PFSK-1 (cell line): ENCODE data around the gene RUFY1.

Source experiments
- FOXP2 ChIP-seq: optimal IDR thresholded peaks from 2 replicates; pipeline ENCODE3; 2011; ENCODE audit warnings: borderline replicate concordance, control low read depth, inconsistent platforms; ENCODE audit not compliant: insufficient read depth; ENCODE audit errors: extremely low read length, extremely low read depth
- POLR2AphosphoS5 ChIP-seq: IDR thresholded peaks from 2 replicates; pipeline ENCODE4 v1.6.1; 2012; ENCODE audit warnings: low read depth, mild to moderate bottlenecking, control low read depth, low read length, moderate library complexity
- SIN3A ChIP-seq: IDR thresholded peaks from 2 replicates; pipeline ENCODE4 v1.6.1; 2012; ENCODE audit warnings: mild to moderate bottlenecking, low read length, moderate library complexity, borderline replicate concordance; ENCODE audit not compliant: insufficient read depth
- TAF1 ChIP-seq: IDR thresholded peaks from 2 replicates; pipeline ENCODE4 v1.6.1; 2012; ENCODE audit warnings: low read length, control low read depth, borderline replicate concordance; ENCODE audit not compliant: insufficient read depth
- TF ChIP-seq, protein P1 (sequence below), 2 experiments: IDR thresholded peaks; 2 replicates each; pipeline versions ENCODE4 v1.6.1 to v1.8.0; 2011 to 2012; ENCODE audit warnings: low read depth in 2 of 2, low read length in 2 of 2, control low read depth in 1 of 2, inconsistent platforms in 1 of 2, mild to moderate bottlenecking in 1 of 2, moderate library complexity in 1 of 2; ENCODE audit not compliant: insufficient read depth in 1 of 2

The RUFY1 gene

GRCh38 chr5:179606910-179607159 lies 56.5 kb downstream of the RUFY1 start:
- TF ChIP-seq, protein P1, sequence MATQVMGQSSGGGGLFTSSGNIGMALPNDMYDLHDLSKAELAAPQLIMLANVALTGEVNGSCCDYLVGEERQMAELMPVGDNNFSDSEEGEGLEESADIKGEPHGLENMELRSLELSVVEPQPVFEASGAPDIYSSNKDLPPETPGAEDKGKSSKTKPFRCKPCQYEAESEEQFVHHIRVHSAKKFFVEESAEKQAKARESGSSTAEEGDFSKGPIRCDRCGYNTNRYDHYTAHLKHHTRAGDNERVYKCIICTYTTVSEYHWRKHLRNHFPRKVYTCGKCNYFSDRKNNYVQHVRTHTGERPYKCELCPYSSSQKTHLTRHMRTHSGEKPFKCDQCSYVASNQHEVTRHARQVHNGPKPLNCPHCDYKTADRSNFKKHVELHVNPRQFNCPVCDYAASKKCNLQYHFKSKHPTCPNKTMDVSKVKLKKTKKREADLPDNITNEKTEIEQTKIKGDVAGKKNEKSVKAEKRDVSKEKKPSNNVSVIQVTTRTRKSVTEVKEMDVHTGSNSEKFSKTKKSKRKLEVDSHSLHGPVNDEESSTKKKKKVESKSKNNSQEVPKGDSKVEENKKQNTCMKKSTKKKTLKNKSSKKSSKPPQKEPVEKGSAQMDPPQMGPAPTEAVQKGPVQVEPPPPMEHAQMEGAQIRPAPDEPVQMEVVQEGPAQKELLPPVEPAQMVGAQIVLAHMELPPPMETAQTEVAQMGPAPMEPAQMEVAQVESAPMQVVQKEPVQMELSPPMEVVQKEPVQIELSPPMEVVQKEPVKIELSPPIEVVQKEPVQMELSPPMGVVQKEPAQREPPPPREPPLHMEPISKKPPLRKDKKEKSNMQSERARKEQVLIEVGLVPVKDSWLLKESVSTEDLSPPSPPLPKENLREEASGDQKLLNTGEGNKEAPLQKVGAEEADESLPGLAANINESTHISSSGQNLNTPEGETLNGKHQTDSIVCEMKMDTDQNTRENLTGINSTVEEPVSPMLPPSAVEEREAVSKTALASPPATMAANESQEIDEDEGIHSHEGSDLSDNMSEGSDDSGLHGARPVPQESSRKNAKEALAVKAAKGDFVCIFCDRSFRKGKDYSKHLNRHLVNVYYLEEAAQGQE (IDR thresholded peaks at IDR 0.05; ENCODE audit: insufficient read depth in 1 of 2, low read depth in 2 of 2, low read length in 2 of 2) = no peak
- TF ChIP-seq SIN3A = no peak

- TF ChIP-seq FOXP2 (no peak), POLR2AphosphoS5 (peak; percentile 47; the same call in 1 of the 2 replicates)
These were observed 57.0 kb downstream of the RUFY1 start for GRCh38 chr5:179607160-179607931.

- no peak for TF ChIP-seq TAF1
- TF ChIP-seq FOXP2 = no peak
- TF ChIP-seq POLR2AphosphoS5 = no peak; the same call in 1 of the 2 replicates
- no peak for TF ChIP-seq SIN3A
- TF ChIP-seq, protein P1 (IDR thresholded peaks at IDR 0.05; ENCODE audit: insufficient read depth in 1 of 2, low read depth in 2 of 2, low read length in 2 of 2) = no peak
These were observed 57.8 kb downstream of the RUFY1 start for GRCh38 chr5:179608131-179608581.

DNA sequence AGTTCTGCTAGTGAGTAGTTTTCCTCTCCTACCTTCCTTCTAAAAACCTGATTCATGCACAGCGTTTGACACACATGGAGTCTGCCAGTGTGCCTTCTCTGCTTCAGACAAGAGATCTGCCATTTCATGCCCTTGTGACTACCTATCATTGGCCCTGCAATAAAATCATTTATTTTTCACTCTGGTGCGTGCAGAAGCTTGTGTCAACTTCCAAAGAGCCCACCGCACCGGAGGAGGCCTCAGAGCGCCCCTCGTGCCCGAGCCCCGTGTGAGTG lies 59.4 kb downstream of the RUFY1 start:
- TF ChIP-seq, protein P1 (IDR thresholded peaks at IDR 0.05; ENCODE audit: insufficient read depth in 1 of 2, low read depth in 2 of 2, low read length in 2 of 2) = no peak
- TF ChIP-seq FOXP2 (no peak), POLR2AphosphoS5 (no peak), SIN3A (no peak), TAF1 (no peak)

DNA sequence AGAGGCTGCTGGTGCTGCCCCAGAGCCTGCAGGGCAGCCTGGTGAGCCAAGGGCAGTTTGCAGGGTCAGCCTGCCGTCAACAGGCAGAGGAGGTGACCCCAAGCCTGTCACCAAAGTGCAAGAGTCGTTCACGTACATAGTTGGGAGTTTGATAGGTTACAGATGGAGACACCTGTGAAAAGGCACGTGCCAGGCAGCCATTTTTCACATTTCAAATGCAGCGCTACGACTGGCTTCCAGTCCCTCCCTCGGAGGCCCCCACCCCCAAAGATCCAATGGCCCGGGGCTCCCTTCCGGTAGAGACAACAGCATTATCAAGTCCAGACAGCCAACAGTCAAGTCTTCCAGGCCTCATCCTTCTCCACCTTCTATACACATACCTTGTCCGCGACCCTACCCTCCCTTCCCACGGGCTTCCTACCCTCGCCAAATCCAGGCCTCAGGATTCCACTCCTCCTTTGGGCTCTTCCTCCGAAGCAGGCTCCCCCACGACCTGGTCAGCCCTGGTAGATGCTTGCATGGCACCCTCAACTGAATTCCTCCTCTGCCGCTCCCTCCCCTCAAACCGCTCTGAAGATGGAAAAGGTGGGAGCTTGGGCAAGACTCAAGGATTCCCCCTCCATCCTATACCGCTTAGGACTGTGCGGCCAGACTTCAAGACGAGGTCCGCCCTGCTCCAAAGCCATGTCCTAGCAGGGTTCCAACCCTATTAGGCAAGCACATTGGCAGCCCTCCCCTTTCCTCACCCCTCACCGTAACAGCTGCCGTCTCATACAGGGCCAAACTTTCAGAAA lies 60.0 kb downstream of the RUFY1 start:
- no peak for TF ChIP-seq POLR2AphosphoS5
- TF ChIP-seq TAF1 = no peak
- TF ChIP-seq FOXP2 = no peak
- no peak for TF ChIP-seq SIN3A
- TF ChIP-seq, protein P1 (IDR thresholded peaks at IDR 0.05; ENCODE audit: insufficient read depth in 1 of 2, low read depth in 2 of 2, low read length in 2 of 2) = no peak
